Measurements from ENCODE around the gene LHX3. TPM values are rescaled to one million over a fixed set of nuclear protein-coding genes. Genes with fewer than 3 reads are reported as not detected.

The LHX3 gene
- polyA plus RNA-seq, 2 of the 4 experiments (the other 2 are of a cell fraction), result 0.03 TPM; not detected in 1

GRCh38 chr9:136229096-136230065 lies 24.5 kb upstream of the LHX3 start:
- whole genome bisulfite sequencing (ENCODE audit: missing lambda C conversion rate), result 91% methylated on average over 33 of the region's 33 CpGs
- peak overlapping the region; percentile 64 to 82; a peak in 4 of 6 replicates for H3K27ac ChIP-seq
- peak overlapping the region; percentile 76; the same call in 2 of the 3 replicates for H3K4me2 ChIP-seq
- H3K4me1 ChIP-seq, result peaks cover 18% of the 10 kb centered on the region
- no peak overlapping the region for H3K4me3 ChIP-seq
- no peak for ATAC-seq
- TF ChIP-seq CHD4 (IDR thresholded peaks at IDR 0.05; ENCODE audit: borderline replicate concordance), result no peak
- TF ChIP-seq RAD21 (conservative IDR thresholded peaks at IDR 0.05 in 1 of 2, IDR thresholded peaks at IDR 0.05 in 1 of 2), result no peak
- TF ChIP-seq KDM1A (IDR thresholded peaks at IDR 0.05; ENCODE audit: low read depth), result no peak
- TF ChIP-seq EHF (CRISPR knock-in tag; IDR thresholded peaks at IDR 0.05), result no peak
- TF ChIP-seq HMGXB4 (CRISPR knock-in tag; IDR thresholded peaks at IDR 0.05; ENCODE audit: borderline replicate concordance), result no peak
- no peak for TF ChIP-seq MAZ (IDR thresholded peaks at IDR 0.05; ENCODE audit: borderline replicate concordance, low read depth, low read length)
- TF ChIP-seq MAX (IDR thresholded peaks at IDR 0.05), result no peak
- TF ChIP-seq JUN (IDR thresholded peaks at IDR 0.05), result no peak
- no peak for TF ChIP-seq RFX5 (IDR thresholded peaks at IDR 0.05)
- TF ChIP-seq ZC3H11A (IDR thresholded peaks at IDR 0.05), result no peak
- TF ChIP-seq FOSL2 (IDR thresholded peaks at IDR 0.05), result no peak
- no peak for TF ChIP-seq FOSL2 (CRISPR knock-in tag; IDR thresholded peaks at IDR 0.05)
- TF ChIP-seq CHD2 (IDR thresholded peaks at IDR 0.05; ENCODE audit: low read length, partially characterized antibody), result no peak
- no peak for TF ChIP-seq HDAC2 (IDR thresholded peaks at IDR 0.05)
- TF ChIP-seq BHLHE40 (IDR thresholded peaks at IDR 0.05; ENCODE audit: low read depth, low read length), result no peak
- no peak for TF ChIP-seq JUNB (IDR thresholded peaks at IDR 0.05)
- no peak for TF ChIP-seq CBX2 (IDR thresholded peaks at IDR 0.05; ENCODE audit: borderline replicate concordance, low read depth)
- no peak for TF ChIP-seq PBX3 (IDR thresholded peaks at IDR 0.05)
- TF ChIP-seq ELK1 (IDR thresholded peaks at IDR 0.05; ENCODE audit: low read depth, low read length), result no peak
- TF ChIP-seq TP53 (CRISPR knock-in tag; IDR thresholded peaks at IDR 0.05), result no peak
- TF ChIP-seq POLR2AphosphoS2 (conservative IDR thresholded peaks at IDR 0.05; ENCODE audit: low read length), result no peak
- no peak for FAIRE-seq
- POLR2A ChIA-PET, result no interaction called here
- no peaks in the 10 kb centered on the region for H3K9me3 ChIP-seq
- no peak for DNase-seq (ENCODE audit: low read depth in 1 of 2, low spot score in 1 of 2)
- CTCF ChIA-PET, result interaction anchor here (1.2 to 6.4 kb wide), 7 partner anchors 13 to 262 kb away, joined by 3 to 61 read pairs (median 5); no protein-coding TSS in a partner anchor
